Measurements from ENCODE around the gene RAB3C.

- TF ChIP-seq CTCF (IDR thresholded peaks at IDR 0.05): no peak
- no peak for TF ChIP-seq POLR2A (IDR thresholded peaks at IDR 0.05)
Observed at GRCh38 chr5:58649716-58650115, 66.8 kb downstream of the RAB3C start.
